HepG2 (cell line): ENCODE results near the gene ZNF780B. TPM values are rescaled to one million over a fixed set of nuclear protein-coding genes. Genes with fewer than 3 reads are reported as not detected.

Source experiments
- ATAC-seq: fragments of 200-7000 bp; cut with Tn5 transposase; 3 replicates; pipeline ENCODE4 v1.9.1; 2020; ENCODE audit warnings: mild to moderate bottlenecking, moderate library complexity
- BruUV-seq: library from RNA; stranded (reverse); fragments of 400-500 nt; replicated peaks from 2 replicates; lab custom pipeline; 2021; lab: Mats Ljungman, UMichigan
- CTCF ChIA-PET: fragments of 300-600 bp; formaldehyde crosslinking; extraction: SDS; loops from one replicate; lab custom pipeline; 2021; ENCODE audit warnings: low total read pairs, inconsistent platforms, low intra/inter-chr PET ratio; lab: Yijun Ruan, JAX
- POLR2A ChIA-PET: fragments of 350-600 bp; sonication (Branson Sonifier 250); formaldehyde crosslinking; loops from one replicate; lab custom pipeline; 2020; ENCODE audit warnings: antibody characterized with exemption, inconsistent platforms; lab: Yijun Ruan, JAX
- DNase-seq: peaks from one replicate; pipeline ENCODE4 v3.0.0-alpha.2; 2015; ENCODE audit warnings: low spot score
- FAIRE-seq: peaks from 3 replicates; lab custom pipeline; 2011; peaks lifted over from hg19 to GRCh38; lab: Jason Lieb, UNC
- H2AFZ ChIP-seq: one replicate; pipeline ENCODE4 v1.6.1; 2011; ENCODE audit warnings: low read length, inconsistent platforms
- H3K27ac ChIP-seq: fragments of 300-600 bp; 3 replicates; pipeline ENCODE4 v1.8.0; 2011; ENCODE audit warnings: mixed run types, mild to moderate bottlenecking, mixed read lengths, low read length, inconsistent platforms; ENCODE audit not compliant: insufficient read depth; ENCODE audit errors: extremely low read length
- H3K27me3 ChIP-seq, 2 experiments: fragments of 200-600 bp in 1 of 2; 2 replicates in 1 of 2; 3 replicates in 1 of 2; pipeline versions ENCODE4 v1.6.0 to v1.8.0; 2011; ENCODE audit warnings: low read length in 2 of 2, mild to moderate bottlenecking in 2 of 2, moderate library complexity in 2 of 2, inconsistent platforms in 1 of 2; ENCODE audit not compliant: insufficient read depth in 2 of 2, control insufficient read depth in 1 of 2
- H3K36me3 ChIP-seq, 2 experiments: fragments of 200-600 bp in 1 of 2; replicated peaks in 1 of 2; 2 replicates in 1 of 2; 3 replicates in 1 of 2; pipeline versions ENCODE4 v1.5.1 to v1.8.0; 2011; ENCODE audit warnings: low read length in 2 of 2, inconsistent platforms in 1 of 2; ENCODE audit not compliant: insufficient read depth in 2 of 2, control insufficient read depth in 1 of 2
- H3K4me1 ChIP-seq: 2 replicates; pipeline ENCODE4 v1.5.1; 2012; ENCODE audit warnings: low read length, inconsistent platforms; ENCODE audit not compliant: insufficient read depth
- H3K4me2 ChIP-seq: 2 replicates; pipeline ENCODE4 v1.6.0; 2011; ENCODE audit warnings: low read depth, low read length, inconsistent platforms
- H3K4me3 ChIP-seq, 3 experiments: fragments of 200-600 bp in 1 of 3; sonication (generic), shearing (Covaris generic) in 1 of 3; replicated peaks in 1 of 3; 2 replicates each; pipeline ENCODE4 v1.5.1; 2011 to 2016; ENCODE audit warnings: low read length in 3 of 3, inconsistent platforms in 2 of 3, low read depth in 2 of 3, mild to moderate bottlenecking in 2 of 3, control low read depth in 1 of 3, mixed read lengths in 1 of 3; ENCODE audit not compliant: insufficient read depth in 1 of 3
- H3K79me2 ChIP-seq: one replicate; pipeline ENCODE4 v1.6.1; 2011; ENCODE audit warnings: low read length, inconsistent platforms; ENCODE audit not compliant: insufficient read depth
- H3K9ac ChIP-seq: 2 replicates; pipeline ENCODE4 v1.6.0; 2011; ENCODE audit warnings: mild to moderate bottlenecking, low read depth, low read length, inconsistent platforms; ENCODE audit not compliant: insufficient read depth
- H3K9me3 ChIP-seq: 2 replicates; pipeline ENCODE4 v1.5.1; 2012; ENCODE audit warnings: mild to moderate bottlenecking, low read length
- H4K20me1 ChIP-seq: 2 replicates; pipeline ENCODE4 v1.6.0; 2011; ENCODE audit warnings: inconsistent platforms, mild to moderate bottlenecking, low read length, moderate library complexity; ENCODE audit not compliant: insufficient read depth
- EED ChIP-seq: sonication (generic); formaldehyde crosslinking; IDR thresholded peaks from 2 replicates; pipeline ENCODE4 v1.5.0; 2020; ENCODE audit warnings: mild to moderate bottlenecking, missing genetic modification reagents
- FOXA1 ChIP-seq, 2 experiments: fragments of 450-650 bp in 1 of 2; sonication (generic) in 1 of 2; formaldehyde crosslinking in 1 of 2; IDR thresholded peaks; 2 replicates each; pipeline versions ENCODE4 v1.4.0 to v1.6.1; 2016 to 2020; ENCODE audit warnings: missing genetic modification reagents in 1 of 2
- PPARG ChIP-seq: conservative IDR thresholded peaks from 2 replicates; pipeline ENCODE4 v1.6.1; 2016; ENCODE audit warnings: missing biosample characterization, missing genetic modification reagents
- ZFP1 ChIP-seq: IDR thresholded peaks from 2 replicates; pipeline ENCODE4 v1.6.1; 2016
- ZSCAN29 ChIP-seq: sonication (generic); formaldehyde crosslinking; conservative IDR thresholded peaks from 2 replicates; pipeline ENCODE4 v1.4.0; 2020; ENCODE audit warnings: mild to moderate bottlenecking, missing genetic modification reagents
- ZSCAN31 ChIP-seq: sonication (generic); formaldehyde crosslinking; IDR thresholded peaks from 2 replicates; pipeline ENCODE4 v1.5.0; 2020; ENCODE audit warnings: low read depth, mild to moderate bottlenecking, missing genetic modification reagents
- WGBS: methylation state at CpG from one replicate; pipeline ENCODE4 v1.1.6; 2017; ENCODE audit warnings: low lambda C conversion rate; 5-methylcytosine and 5-hydroxymethylcytosine counted together
- in situ Hi-C: cut with HindIII; loops from 2 replicates; pipeline ENCODE4 v1.10.0; 2017; ENCODE audit warnings: low pct_unique_long_range_greater_than_20kb; ENCODE audit not compliant: extremely low pct_ligation_motif_present
- intact Hi-C: fragments of 100-400 bp; cut with micrococcal nuclease; formaldehyde crosslinking; loops from one replicate; pipeline ENCODE4 v1.10.0; 2022; ENCODE audit not compliant: unreplicated experiment
- polyA plus RNA-seq, 8 experiments: library from polyadenylated mRNA; depleted of rRNA in 3 of 8; stranded (reverse) in 7 of 8; unstranded in 1 of 8; fragments of >200 nt; fragmentation: Illumina TruSeq in 4 of 8; extraction: Trizol in 4 of 8; gene quantifications; 2 replicates each; pipeline versions ENCODE4 v1.2.1 to v1.2.3, GENCODE V29; 2011 to 2016; ENCODE audit warnings: low read depth in 4 of 8, missing spikeins in 1 of 8, mixed read lengths in 1 of 8; ENCODE audit not compliant: insufficient read depth in 1 of 8
- total RNA-seq, 5 experiments: library from RNA; depleted of rRNA; stranded (reverse); fragments of >200 nt; fragmentation: Illumina TruSeq; extraction: Trizol; gene quantifications; 2 replicates each; pipeline ENCODE4 v1.2.3, GENCODE V29; 2016; ENCODE audit warnings: low read depth in 1 of 5
- TF ChIP-seq, protein P1 (sequence below): sonication (generic); formaldehyde crosslinking; IDR thresholded peaks from 2 replicates; pipeline ENCODE4 v1.5.0; 2020; ENCODE audit warnings: mild to moderate bottlenecking, missing genetic modification reagents, moderate library complexity
- TF ChIP-seq, protein P2 (sequence below): sonication (generic); formaldehyde crosslinking; IDR thresholded peaks from 2 replicates; pipeline ENCODE4 v1.9.0; 2021; ENCODE audit warnings: missing genetic modification reagents, borderline replicate concordance

The ZNF780B gene
- total and polyA plus RNA-seq, 2 of the 13 experiments (the other 11 are each of a cell fraction or from before 2014, with no cell fraction given) = 6.6 to 21.9 TPM

DNA sequence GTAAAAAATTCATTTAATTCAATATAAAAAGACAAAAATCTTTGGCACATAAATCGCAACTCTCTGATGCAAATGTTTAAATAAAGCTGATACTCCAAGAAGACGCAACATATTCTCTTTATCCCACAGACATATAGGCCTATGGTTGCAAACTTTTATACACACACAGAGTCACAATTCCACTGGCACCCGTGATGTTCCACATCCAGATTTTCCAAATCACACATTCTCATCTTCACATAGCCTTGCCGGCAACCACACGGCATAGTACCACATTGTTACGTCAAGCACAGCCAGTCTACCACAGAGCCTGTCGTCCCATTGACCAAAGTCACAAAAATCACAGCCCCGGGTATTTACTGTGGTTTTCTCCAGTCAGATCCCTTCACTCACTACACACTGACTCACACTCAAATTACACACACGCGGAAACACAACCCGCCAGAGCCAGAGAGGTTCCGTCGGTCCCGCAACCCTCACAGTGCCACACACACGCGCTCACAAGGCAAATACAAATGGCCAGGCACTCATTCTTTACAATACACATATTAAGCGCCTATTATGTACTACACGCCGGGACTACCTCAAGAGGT lies 59.7 kb downstream of the ZNF780B start (continued):
- TF ChIP-seq, protein P1, sequence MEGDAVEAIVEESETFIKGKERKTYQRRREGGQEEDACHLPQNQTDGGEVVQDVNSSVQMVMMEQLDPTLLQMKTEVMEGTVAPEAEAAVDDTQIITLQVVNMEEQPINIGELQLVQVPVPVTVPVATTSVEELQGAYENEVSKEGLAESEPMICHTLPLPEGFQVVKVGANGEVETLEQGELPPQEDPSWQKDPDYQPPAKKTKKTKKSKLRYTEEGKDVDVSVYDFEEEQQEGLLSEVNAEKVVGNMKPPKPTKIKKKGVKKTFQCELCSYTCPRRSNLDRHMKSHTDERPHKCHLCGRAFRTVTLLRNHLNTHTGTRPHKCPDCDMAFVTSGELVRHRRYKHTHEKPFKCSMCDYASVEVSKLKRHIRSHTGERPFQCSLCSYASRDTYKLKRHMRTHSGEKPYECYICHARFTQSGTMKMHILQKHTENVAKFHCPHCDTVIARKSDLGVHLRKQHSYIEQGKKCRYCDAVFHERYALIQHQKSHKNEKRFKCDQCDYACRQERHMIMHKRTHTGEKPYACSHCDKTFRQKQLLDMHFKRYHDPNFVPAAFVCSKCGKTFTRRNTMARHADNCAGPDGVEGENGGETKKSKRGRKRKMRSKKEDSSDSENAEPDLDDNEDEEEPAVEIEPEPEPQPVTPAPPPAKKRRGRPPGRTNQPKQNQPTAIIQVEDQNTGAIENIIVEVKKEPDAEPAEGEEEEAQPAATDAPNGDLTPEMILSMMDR (CRISPR knock-in tag) = no peak
- TF ChIP-seq, protein P2, sequence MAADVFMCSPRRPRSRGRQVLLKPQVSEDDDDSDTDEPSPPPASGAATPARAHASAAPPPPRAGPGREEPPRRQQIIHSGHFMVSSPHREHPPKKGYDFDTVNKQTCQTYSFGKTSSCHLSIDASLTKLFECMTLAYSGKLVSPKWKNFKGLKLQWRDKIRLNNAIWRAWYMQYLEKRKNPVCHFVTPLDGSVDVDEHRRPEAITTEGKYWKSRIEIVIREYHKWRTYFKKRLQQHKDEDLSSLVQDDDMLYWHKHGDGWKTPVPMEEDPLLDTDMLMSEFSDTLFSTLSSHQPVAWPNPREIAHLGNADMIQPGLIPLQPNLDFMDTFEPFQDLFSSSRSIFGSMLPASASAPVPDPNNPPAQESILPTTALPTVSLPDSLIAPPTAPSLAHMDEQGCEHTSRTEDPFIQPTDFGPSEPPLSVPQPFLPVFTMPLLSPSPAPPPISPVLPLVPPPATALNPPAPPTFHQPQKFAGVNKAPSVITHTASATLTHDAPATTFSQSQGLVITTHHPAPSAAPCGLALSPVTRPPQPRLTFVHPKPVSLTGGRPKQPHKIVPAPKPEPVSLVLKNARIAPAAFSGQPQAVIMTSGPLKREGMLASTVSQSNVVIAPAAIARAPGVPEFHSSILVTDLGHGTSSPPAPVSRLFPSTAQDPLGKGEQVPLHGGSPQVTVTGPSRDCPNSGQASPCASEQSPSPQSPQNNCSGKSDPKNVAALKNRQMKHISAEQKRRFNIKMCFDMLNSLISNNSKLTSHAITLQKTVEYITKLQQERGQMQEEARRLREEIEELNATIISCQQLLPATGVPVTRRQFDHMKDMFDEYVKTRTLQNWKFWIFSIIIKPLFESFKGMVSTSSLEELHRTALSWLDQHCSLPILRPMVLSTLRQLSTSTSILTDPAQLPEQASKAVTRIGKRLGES = no peak
- TF ChIP-seq ZSCAN29 (peak; percentile 44; the same call in 1 of the 2 replicates), ZSCAN31 (CRISPR knock-in tag) (no peak), EED (CRISPR knock-in tag) (0 out of 2 replicates have a peak, but pooled peaks have one; percentile 50)

DNA sequence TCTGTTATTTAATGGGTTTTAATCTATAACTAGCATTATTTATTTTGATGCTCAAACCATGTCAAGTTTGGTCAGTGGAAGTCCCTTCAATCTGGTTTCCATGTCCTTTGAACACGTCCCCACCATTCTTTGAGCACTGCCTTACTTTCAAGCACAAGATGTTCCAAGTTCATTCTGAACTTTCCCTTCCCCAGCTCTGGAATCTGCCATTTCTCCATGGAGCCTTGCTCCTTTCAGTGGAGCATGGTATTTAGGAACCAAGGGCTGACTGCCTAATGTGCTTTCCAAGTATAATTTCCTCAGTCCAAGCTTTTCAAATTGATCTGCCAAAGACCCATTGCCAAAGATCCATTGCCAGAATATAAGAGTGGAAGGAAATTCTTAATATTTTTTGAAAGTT lies 60.2 kb downstream of the ZNF780B start:
- H3K9ac ChIP-seq = peak overlapping the region; percentile 83; the same call in 1 of the 2 replicates
- no peaks in the 10 kb centered on the region for H4K20me1 ChIP-seq
- H3K9me3 ChIP-seq = peaks cover 11% of the 10 kb centered on the region; the same call in 1 of the 2 replicates
- CTCF ChIA-PET = no interaction called here
- H3K27me3 ChIP-seq = no peaks in the 10 kb centered on the region; a peak in 1 of 5 replicates
- POLR2A ChIA-PET = interaction anchor here (2.7 kb wide), 1 partner anchor 25 kb away, joined by 24 read pairs; the partner anchor contains the start of gene PSMC4
- H3K79me2 ChIP-seq = peaks cover 10% of the 10 kb centered on the region
- DNase-seq (no peak), FAIRE-seq (no peak), ATAC-seq (no peak)
- peaks cover 23% of the 10 kb centered on the region for H3K4me1 ChIP-seq
- intact Hi-C loops (loop anchor here (2.0 kb wide), 2 partner anchors 25 to 59 kb away; partner anchors contain the start of gene PSMC4), in situ Hi-C loops (no loop called here)
- 63% methylated on average over 1 of the region's 1 CpG for whole genome bisulfite sequencing
- H3K27ac ChIP-seq = no peak overlapping the region
- TF ChIP-seq FOXA1 (IDR thresholded peaks at IDR 0.05) (no peak), FOXA1 (CRISPR knock-in tag; IDR thresholded peaks at IDR 0.05) (no peak), PPARG (CRISPR knock-in tag) (no peak), ZFP1 (CRISPR knock-in tag) (no peak)
- no TSS peak for BruUV-seq
- peak overlapping the region; percentile 79 to 93 (median 81); a peak in 4 of 6 replicates for H3K4me3 ChIP-seq
- H3K36me3 ChIP-seq = no peaks in the 10 kb centered on the region
- H2AFZ ChIP-seq = no peak overlapping the region
- H3K4me2 ChIP-seq = peak overlapping the region; percentile 94
